Testis (tissue), 2 donors: ENCODE data around the gene PPP1R26.

Experiments used
- CTCF ChIP-seq, 3 experiments: fragments of 450-650 bp in 2 of 3; fragments of 200-600 bp in 1 of 3; sonication (generic) in 1 of 3; IDR thresholded peaks; one replicate each; pipeline ENCODE4 v1.5.1; 2016 to 2019; ENCODE audit warnings: antibody characterized with exemption in 3 of 3, mild to moderate bottlenecking in 2 of 3, moderate library complexity in 1 of 3
- POLR2A ChIP-seq: fragments of 450-650 bp; IDR thresholded peaks from one replicate; pipeline ENCODE4 v1.6.1; 2017; ENCODE audit warnings: antibody characterized with exemption, mild to moderate bottlenecking, moderate library complexity

GRCh38 chr9:135524130-135524861, 44.7 kb downstream of the PPP1R26 start:
- TF ChIP-seq CTCF (IDR thresholded peaks at IDR 0.05) (no peak), POLR2A (no peak)
